GM12872 (cell line): Measurements from ENCODE around the gene CNNM3.

Experiments
- TF ChIP-seq, protein P1 (sequence below): IDR thresholded peaks from 3 replicates; pipeline ENCODE4 v1.5.1; 2011; ENCODE audit warnings: low read depth, mild to moderate bottlenecking, low read length, moderate library complexity; ENCODE audit not compliant: insufficient read depth

Gene CNNM3

DNA sequence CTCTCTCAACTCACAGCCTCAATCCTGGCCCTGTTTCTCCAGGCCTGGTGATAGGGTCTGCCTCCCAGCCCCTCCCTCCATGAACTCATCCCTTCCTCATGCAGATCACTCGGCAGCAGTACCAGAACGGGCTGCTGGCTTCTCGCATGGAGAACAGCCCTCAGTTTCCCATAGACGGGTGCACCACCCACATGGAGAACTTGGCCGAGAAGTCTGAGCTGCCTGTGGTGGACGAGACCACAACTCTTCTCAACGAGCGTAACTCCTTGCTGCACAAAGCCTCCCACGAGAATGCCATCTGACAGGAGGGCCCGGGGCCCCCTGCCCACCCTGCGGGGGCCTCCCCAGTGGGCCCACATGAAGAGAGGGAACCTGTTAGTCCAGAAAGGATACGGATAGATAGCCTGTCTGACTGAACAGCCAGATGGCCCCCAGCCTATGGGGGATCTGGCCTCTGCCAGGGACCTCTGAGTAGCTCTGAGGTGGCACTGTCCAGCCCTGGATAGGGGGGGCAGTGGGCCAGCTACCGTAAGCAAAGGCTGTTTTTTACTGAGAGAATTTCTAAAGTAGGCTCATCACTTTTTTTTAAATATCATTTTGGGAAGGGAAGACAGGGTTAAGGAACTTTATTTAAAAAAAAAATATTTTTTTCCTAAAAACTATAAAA, 6.7 kb upstream of the CNNM3 start:
- TF ChIP-seq, protein P1, sequence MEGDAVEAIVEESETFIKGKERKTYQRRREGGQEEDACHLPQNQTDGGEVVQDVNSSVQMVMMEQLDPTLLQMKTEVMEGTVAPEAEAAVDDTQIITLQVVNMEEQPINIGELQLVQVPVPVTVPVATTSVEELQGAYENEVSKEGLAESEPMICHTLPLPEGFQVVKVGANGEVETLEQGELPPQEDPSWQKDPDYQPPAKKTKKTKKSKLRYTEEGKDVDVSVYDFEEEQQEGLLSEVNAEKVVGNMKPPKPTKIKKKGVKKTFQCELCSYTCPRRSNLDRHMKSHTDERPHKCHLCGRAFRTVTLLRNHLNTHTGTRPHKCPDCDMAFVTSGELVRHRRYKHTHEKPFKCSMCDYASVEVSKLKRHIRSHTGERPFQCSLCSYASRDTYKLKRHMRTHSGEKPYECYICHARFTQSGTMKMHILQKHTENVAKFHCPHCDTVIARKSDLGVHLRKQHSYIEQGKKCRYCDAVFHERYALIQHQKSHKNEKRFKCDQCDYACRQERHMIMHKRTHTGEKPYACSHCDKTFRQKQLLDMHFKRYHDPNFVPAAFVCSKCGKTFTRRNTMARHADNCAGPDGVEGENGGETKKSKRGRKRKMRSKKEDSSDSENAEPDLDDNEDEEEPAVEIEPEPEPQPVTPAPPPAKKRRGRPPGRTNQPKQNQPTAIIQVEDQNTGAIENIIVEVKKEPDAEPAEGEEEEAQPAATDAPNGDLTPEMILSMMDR, result no peak

DNA sequence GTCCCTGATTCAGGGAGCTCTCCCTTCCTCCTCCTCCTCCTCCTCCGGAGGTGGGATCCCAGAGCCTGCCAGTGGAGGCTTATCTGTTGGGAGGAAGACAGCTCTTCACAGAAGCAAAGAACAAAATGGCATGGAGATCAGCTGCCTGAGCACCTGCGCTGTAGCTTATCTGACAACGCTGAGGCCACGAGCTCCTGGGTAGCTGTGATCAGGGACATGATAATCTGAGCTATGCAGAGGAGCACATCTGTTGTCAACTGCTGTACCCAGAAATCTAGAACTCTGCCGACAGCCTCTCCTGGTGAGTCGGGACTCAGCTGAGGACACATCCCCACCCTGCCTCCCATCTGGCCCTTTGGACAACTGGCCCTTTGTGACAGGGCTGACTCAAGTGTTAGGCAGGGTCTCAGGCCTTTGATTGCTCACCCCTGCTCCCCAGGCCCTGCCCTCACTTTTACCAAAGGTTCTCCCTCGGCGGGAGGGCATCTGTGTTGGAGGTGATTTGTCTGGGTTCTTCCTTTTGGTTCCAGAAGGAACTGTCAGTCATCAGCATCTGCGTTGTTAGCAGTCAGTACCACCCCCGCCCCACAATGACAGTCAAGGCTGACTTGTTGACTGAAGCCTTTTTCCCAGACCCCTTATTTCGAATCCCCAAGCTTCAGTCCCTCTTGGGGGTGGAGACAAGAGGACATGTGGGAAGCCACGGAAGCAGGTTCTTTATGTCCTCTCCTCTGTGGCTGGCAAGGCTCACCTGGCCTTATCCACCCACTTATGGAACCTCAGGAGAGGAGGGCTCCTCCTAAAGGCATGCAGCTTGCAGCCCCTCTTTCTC, 5.9 kb upstream of the CNNM3 start:
- TF ChIP-seq, protein P1, result no peak

DNA sequence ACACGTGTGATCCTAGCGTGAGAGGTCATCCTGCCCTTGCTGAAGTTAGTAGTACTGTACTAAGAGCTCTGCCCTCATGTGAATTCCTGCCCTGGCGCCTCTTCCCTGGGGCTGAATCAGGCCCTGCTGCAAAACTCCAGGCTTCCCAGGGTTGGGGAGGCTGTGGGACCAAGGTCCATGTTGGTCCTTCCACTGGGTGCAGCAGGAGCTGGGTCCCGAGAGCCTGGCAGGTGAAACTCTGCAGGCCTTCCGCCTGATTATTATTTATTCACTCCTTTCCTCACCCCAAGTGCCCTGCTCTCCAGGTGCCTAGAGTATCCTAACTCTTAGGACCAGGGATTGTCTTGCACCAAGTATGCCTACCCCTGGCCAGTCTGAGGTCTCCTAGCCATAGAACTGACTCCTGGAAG, 5.3 kb upstream of the CNNM3 start:
- TF ChIP-seq, protein P1, result no peak

DNA sequence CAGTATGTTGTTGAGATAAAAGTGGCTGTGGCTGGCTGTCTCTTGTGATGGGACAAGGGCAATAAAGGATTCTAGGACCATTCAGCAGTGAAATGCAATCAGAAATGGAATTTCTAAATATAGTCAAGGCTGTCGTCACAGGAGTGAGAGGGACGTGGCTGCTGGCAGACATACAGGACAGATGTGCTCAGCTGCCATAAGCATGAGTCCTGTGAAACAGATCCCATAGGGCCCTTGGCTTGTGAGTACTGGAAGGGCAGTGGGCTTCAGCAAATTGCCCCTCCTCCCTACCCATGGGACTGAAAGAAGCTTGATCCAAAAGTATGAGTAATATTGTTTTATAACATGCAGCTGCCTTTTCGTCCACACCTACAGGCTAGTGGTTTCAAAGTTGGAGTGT, 4.2 kb upstream of the CNNM3 start:
- TF ChIP-seq, protein P1, result no peak

DNA sequence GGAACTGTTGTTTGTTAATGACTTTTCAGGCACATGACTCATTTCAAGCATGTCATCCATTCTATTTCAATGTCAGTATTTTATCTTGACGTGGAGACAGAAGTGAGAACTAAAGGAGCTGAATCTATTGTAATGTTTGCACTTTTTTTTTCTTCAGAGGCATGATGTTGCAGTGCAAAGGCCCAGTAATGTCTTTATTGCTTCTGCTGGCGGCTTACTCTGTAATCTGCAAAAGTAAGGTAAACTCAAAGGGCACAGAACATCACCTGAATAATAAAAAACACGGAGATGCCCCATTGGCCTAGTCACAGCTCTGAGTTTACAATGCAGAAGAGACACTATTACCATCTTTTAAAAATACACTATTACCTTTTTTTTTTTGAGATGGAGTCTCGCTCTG, 2.4 kb upstream of the CNNM3 start:
- TF ChIP-seq, protein P1, result no peak

DNA sequence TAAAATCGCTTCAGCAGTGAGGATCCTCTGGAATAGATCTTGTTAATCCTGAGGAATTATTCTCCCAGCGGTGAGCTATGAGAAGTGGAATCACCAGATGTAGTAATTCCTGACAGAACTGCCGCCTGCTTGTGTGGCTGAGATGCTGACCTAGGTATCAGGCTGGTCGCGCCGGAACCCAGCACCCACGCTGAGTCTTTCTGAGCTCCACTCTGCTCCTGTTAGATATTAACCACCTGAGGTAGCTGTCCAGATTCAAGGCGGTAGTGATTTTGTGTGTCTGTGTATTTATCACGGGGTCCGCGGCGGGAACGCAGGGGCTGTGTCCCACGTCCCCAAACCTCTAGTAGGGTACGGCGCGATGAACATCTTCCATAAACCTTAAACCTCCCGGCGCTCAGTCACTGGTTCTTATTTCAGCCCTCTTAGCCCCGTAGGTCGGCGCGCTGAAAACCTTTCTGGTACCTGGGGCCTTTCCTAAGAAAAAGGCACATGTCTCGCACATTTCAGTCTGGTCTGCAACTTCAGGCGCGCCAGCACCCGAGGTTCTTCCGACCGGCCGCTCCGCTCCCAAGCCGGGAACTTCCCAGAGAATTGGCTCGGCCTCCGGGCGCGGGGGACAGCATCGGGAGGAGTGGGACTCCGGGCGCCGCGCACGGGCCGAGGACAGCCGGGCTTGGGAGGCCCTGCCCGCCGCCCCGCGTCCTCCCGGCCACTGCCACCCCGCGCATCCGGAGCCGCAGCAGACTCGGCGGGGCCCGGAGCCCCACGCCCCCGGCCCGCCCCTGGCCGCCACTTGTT, 542 bp upstream of the CNNM3 start:
- TF ChIP-seq, protein P1, result no peak
